Esophagus muscularis mucosa (tissue), 3 donors: Measurements from ENCODE around the gene ARHGAP9.

ENCODE experiments used
- EP300 ChIP-seq: sonication (generic); formaldehyde crosslinking; IDR thresholded peaks from one replicate; pipeline ENCODE4 v1.6.1; 2017; ENCODE audit warnings: antibody characterized with exemption
- TF ChIP-seq, protein P1 (sequence below), 3 experiments: fragments of 200-600 bp in 2 of 3; fragments of 450-650 bp in 1 of 3; sonication (generic) in 2 of 3; IDR thresholded peaks; one replicate each; pipeline ENCODE4 v1.5.1; 2017 to 2019; ENCODE audit warnings: antibody characterized with exemption in 3 of 3, mild to moderate bottlenecking in 2 of 3, moderate library complexity in 1 of 3

DNA sequence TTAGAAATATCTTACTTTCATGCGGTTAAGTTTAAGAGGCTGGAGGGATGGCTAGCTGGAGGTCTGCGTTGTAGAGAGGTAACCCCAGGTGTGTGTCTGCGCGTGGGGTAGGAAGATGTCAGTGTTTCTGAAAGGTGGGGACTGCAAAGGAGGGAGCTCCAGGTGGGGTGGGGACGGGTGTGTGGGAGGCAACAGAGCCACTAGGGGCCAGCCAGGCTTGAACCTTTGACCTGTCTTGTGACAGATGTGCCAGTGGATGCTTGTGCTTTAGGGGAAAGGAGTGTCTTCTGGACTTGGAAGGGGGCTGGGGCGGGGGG, 19.2 kb downstream of the ARHGAP9 start:
- TF ChIP-seq, protein P1, sequence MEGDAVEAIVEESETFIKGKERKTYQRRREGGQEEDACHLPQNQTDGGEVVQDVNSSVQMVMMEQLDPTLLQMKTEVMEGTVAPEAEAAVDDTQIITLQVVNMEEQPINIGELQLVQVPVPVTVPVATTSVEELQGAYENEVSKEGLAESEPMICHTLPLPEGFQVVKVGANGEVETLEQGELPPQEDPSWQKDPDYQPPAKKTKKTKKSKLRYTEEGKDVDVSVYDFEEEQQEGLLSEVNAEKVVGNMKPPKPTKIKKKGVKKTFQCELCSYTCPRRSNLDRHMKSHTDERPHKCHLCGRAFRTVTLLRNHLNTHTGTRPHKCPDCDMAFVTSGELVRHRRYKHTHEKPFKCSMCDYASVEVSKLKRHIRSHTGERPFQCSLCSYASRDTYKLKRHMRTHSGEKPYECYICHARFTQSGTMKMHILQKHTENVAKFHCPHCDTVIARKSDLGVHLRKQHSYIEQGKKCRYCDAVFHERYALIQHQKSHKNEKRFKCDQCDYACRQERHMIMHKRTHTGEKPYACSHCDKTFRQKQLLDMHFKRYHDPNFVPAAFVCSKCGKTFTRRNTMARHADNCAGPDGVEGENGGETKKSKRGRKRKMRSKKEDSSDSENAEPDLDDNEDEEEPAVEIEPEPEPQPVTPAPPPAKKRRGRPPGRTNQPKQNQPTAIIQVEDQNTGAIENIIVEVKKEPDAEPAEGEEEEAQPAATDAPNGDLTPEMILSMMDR (IDR thresholded peaks at IDR 0.05) = no peak
- TF ChIP-seq EP300 = no peak
